C4-2B (cell line): ENCODE results near the gene NEUROD1.

Experiments
- CTCF ChIP-seq: fragments of 450-650 bp; conservative IDR thresholded peaks from 2 replicates; pipeline ENCODE4 v1.5.1; 2017; ENCODE audit warnings: mild to moderate bottlenecking
- ZFX ChIP-seq: fragments of 450-650 bp; IDR thresholded peaks from 2 replicates; pipeline ENCODE4 v1.6.1; 2017

DNA sequence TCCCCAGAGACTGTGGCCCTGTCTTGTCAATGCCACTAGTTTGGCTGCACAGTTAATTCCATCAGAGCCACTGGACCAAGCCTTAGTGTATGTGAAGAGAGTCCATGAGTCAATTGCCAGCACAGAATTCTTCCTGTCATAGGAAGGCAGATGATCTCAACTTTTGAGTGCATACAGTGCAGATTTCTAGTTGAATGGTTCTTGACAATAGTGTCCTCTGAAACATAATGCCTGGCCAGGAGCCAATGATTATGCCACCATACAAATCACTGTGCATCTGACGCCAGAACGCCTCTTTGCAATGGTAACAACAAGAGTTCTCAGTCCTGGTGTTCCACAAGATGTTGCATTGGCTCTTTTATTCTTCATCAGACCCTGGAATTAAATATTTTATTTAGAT, 7.1 kb downstream of the NEUROD1 start:
- TF ChIP-seq CTCF (no peak), ZFX (no peak)
